Epithelial cell of prostate (primary cell): Measurements from ENCODE around the gene CTRB2.
"Not testable (repeated sequence)": the region's sequence is repeated elsewhere in the genome, so short reads cannot be mapped to it uniquely, and the experiment has no call there.

Source experiments
- DNase-seq: peaks from one replicate; pipeline ENCODE4 v3.0.0-alpha.2; 2011; ENCODE audit warnings: low read depth, low spot score
- H3K27ac ChIP-seq: fragments of 450-650 bp; 2 replicates; pipeline ENCODE4 v1.5.1; 2017; ENCODE audit warnings: mild to moderate bottlenecking

Gene CTRB2

GRCh38 chr16:75243667-75244224 is 36.8 kb upstream of the CTRB2 start:
- DNase-seq: no peak
- peak overlapping the region; percentile 87 for H3K27ac ChIP-seq

- H3K27ac ChIP-seq: not testable (repeated sequence)
Measured at GRCh38 chr16:75242436-75243078, 35.6 kb upstream of the CTRB2 start.

GRCh38 chr16:75241955-75242354 is 35.0 kb upstream of the CTRB2 start:
- no peak overlapping the region for H3K27ac ChIP-seq
- no peak for DNase-seq

More at GRCh38 chr16:75242436-75243078, 35.6 kb upstream of the CTRB2 start:
- not testable (repeated sequence) for DNase-seq

GRCh38 chr16:75241412-75241811 is 34.5 kb upstream of the CTRB2 start:
- DNase-seq: no peak
- H3K27ac ChIP-seq: no peak overlapping the region

GRCh38 chr16:75240633-75241032 is 33.7 kb upstream of the CTRB2 start:
- not testable (repeated sequence) for H3K27ac ChIP-seq

GRCh38 chr16:75239542-75240122 is 32.7 kb upstream of the CTRB2 start:
- H3K27ac ChIP-seq: no peak overlapping the region
- no peak for DNase-seq

More at GRCh38 chr16:75240633-75241032, 33.7 kb upstream of the CTRB2 start:
- not testable (repeated sequence) for DNase-seq

- DNase-seq: no peak
- H3K27ac ChIP-seq: peak overlapping the region; percentile 22
Measured at GRCh38 chr16:75238853-75239541, 32.0 kb upstream of the CTRB2 start.

- DNase-seq: no peak
- peak overlapping the region; percentile 22 for H3K27ac ChIP-seq
Measured at GRCh38 chr16:75238132-75238852, 31.3 kb upstream of the CTRB2 start.

- no peak overlapping the region for H3K27ac ChIP-seq
Measured at GRCh38 chr16:75237398-75238131, 30.6 kb upstream of the CTRB2 start.

GRCh38 chr16:75236736-75237397 is 29.9 kb upstream of the CTRB2 start:
- DNase-seq: no peak
- H3K27ac ChIP-seq: no peak overlapping the region

More at GRCh38 chr16:75237398-75238131, 30.6 kb upstream of the CTRB2 start:
- DNase-seq: no peak

- DNase-seq: no peak
- no peak overlapping the region for H3K27ac ChIP-seq
Measured at GRCh38 chr16:75236232-75236631, 29.3 kb upstream of the CTRB2 start.

GRCh38 chr16:75235721-75236193 is 28.8 kb upstream of the CTRB2 start:
- no peak overlapping the region for H3K27ac ChIP-seq

GRCh38 chr16:75234856-75235696 is 28.1 kb upstream of the CTRB2 start:
- H3K27ac ChIP-seq: no peak overlapping the region
- DNase-seq: no peak

More at GRCh38 chr16:75235721-75236193, 28.8 kb upstream of the CTRB2 start:
- DNase-seq: no peak

- no peak for DNase-seq
- H3K27ac ChIP-seq: peak overlapping the region; percentile 17
Measured at GRCh38 chr16:75233611-75233938, 26.6 kb upstream of the CTRB2 start.

GRCh38 chr16:75231570-75231969 is 24.6 kb upstream of the CTRB2 start:
- H3K27ac ChIP-seq: no peak overlapping the region
- no peak for DNase-seq

- no peak overlapping the region for H3K27ac ChIP-seq
- DNase-seq: no peak
Measured at GRCh38 chr16:75230471-75231110, 23.6 kb upstream of the CTRB2 start.

- H3K27ac ChIP-seq: no peak overlapping the region
- DNase-seq: no peak
Measured at GRCh38 chr16:75229172-75230031, 22.4 kb upstream of the CTRB2 start.
